HL-60 (cell line): ENCODE measurements around the gene USP35.

Experiments
- CTCF ChIP-seq: IDR thresholded peaks from one replicate; pipeline ENCODE4 v1.5.1; 2011; ENCODE audit warnings: low read length, control low read depth, inconsistent platforms; ENCODE audit not compliant: insufficient read depth
- POLR2AphosphoS5 ChIP-seq: IDR thresholded peaks from 2 replicates; pipeline ENCODE4 v1.6.1; 2012; ENCODE audit warnings: low read depth
- SPI1 ChIP-seq: IDR thresholded peaks from 2 replicates; pipeline ENCODE4 v1.6.1; 2012; ENCODE audit warnings: low read depth, mild to moderate bottlenecking, borderline replicate concordance
- TF ChIP-seq, protein P1 (sequence below): IDR thresholded peaks from 2 replicates; pipeline ENCODE4 v1.6.1; 2012; ENCODE audit warnings: low read depth; ENCODE audit not compliant: insufficient replicate concordance

- TF ChIP-seq CTCF (no peak), SPI1 (no peak), POLR2AphosphoS5 (no peak)
- TF ChIP-seq, protein P1, sequence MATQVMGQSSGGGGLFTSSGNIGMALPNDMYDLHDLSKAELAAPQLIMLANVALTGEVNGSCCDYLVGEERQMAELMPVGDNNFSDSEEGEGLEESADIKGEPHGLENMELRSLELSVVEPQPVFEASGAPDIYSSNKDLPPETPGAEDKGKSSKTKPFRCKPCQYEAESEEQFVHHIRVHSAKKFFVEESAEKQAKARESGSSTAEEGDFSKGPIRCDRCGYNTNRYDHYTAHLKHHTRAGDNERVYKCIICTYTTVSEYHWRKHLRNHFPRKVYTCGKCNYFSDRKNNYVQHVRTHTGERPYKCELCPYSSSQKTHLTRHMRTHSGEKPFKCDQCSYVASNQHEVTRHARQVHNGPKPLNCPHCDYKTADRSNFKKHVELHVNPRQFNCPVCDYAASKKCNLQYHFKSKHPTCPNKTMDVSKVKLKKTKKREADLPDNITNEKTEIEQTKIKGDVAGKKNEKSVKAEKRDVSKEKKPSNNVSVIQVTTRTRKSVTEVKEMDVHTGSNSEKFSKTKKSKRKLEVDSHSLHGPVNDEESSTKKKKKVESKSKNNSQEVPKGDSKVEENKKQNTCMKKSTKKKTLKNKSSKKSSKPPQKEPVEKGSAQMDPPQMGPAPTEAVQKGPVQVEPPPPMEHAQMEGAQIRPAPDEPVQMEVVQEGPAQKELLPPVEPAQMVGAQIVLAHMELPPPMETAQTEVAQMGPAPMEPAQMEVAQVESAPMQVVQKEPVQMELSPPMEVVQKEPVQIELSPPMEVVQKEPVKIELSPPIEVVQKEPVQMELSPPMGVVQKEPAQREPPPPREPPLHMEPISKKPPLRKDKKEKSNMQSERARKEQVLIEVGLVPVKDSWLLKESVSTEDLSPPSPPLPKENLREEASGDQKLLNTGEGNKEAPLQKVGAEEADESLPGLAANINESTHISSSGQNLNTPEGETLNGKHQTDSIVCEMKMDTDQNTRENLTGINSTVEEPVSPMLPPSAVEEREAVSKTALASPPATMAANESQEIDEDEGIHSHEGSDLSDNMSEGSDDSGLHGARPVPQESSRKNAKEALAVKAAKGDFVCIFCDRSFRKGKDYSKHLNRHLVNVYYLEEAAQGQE = no peak
Measured at GRCh38 chr11:78217650-78218541, 29.2 kb downstream of the USP35 start.
